HG02678 (cell line): ENCODE measurements around the gene CACNA2D3.

Experiments used
- ATAC-seq: cut with Tn5 transposase; IDR thresholded peaks from one replicate; pipeline ENCODE4 v1.9.1; 2021; ENCODE audit warnings: mild to moderate bottlenecking, moderate library complexity; ENCODE audit not compliant: unreplicated experiment

CACNA2D3 gene

GRCh38 chr3:54212723-54213122 is 90.4 kb downstream of the CACNA2D3 start:
- no peak for ATAC-seq

GRCh38 chr3:54213907-54214306 is 91.6 kb downstream of the CACNA2D3 start:
- no peak for ATAC-seq

- no peak for ATAC-seq
Measured at GRCh38 chr3:54214845-54215244, 92.5 kb downstream of the CACNA2D3 start.

- ATAC-seq = no peak
Measured at GRCh38 chr3:54215521-54215920, 93.2 kb downstream of the CACNA2D3 start.

GRCh38 chr3:54217828-54218227 is 95.5 kb downstream of the CACNA2D3 start:
- ATAC-seq = no peak

GRCh38 chr3:54222316-54222715 is 100.0 kb downstream of the CACNA2D3 start:
- ATAC-seq = no peak

- no peak for ATAC-seq
Measured at GRCh38 chr3:54223063-54223462, 100.7 kb downstream of the CACNA2D3 start.

GRCh38 chr3:54225841-54226528 is 103.6 kb downstream of the CACNA2D3 start:
- no peak for ATAC-seq

- ATAC-seq = no peak
Measured at GRCh38 chr3:54228806-54229205, 106.5 kb downstream of the CACNA2D3 start.

- ATAC-seq = no peak
Measured at GRCh38 chr3:54232618-54233017, 110.3 kb downstream of the CACNA2D3 start.

- no peak for ATAC-seq
Measured at GRCh38 chr3:54235998-54236397, 113.6 kb downstream of the CACNA2D3 start.

GRCh38 chr3:54237109-54237508 is 114.8 kb downstream of the CACNA2D3 start:
- ATAC-seq = no peak

GRCh38 chr3:54237788-54238502 is 115.6 kb downstream of the CACNA2D3 start:
- no peak for ATAC-seq

- no peak for ATAC-seq
Measured at GRCh38 chr3:54240309-54240708, 118.0 kb downstream of the CACNA2D3 start.

- ATAC-seq = no peak
Measured at GRCh38 chr3:54243056-54243931, 120.9 kb downstream of the CACNA2D3 start.

- no peak for ATAC-seq
Measured at GRCh38 chr3:54243960-54244682, 121.8 kb downstream of the CACNA2D3 start.

GRCh38 chr3:54251705-54252104 is 129.4 kb downstream of the CACNA2D3 start:
- ATAC-seq = no peak

- no peak for ATAC-seq
Measured at GRCh38 chr3:54257125-54257720, 134.9 kb downstream of the CACNA2D3 start.

- no peak for ATAC-seq
Measured at GRCh38 chr3:54259636-54260035, 137.3 kb downstream of the CACNA2D3 start.

- ATAC-seq = no peak
Measured at GRCh38 chr3:54261141-54261540, 138.8 kb downstream of the CACNA2D3 start.
